GM18517 (cell line): Measurements from ENCODE around the gene ARMC12.
A peak's percentile ranks its signal among the peaks of the same experiment; 100 is the strongest.
"Not testable (repeated sequence)": the region's sequence is repeated elsewhere in the genome, so short reads cannot be mapped to it uniquely, and the experiment has no call there.

Experiments
- ATAC-seq: cut with Tn5 transposase; IDR thresholded peaks from one replicate; pipeline ENCODE4 v1.9.1; 2021; ENCODE audit warnings: mild to moderate bottlenecking, moderate library complexity; ENCODE audit not compliant: unreplicated experiment

The ARMC12 gene, protein sequence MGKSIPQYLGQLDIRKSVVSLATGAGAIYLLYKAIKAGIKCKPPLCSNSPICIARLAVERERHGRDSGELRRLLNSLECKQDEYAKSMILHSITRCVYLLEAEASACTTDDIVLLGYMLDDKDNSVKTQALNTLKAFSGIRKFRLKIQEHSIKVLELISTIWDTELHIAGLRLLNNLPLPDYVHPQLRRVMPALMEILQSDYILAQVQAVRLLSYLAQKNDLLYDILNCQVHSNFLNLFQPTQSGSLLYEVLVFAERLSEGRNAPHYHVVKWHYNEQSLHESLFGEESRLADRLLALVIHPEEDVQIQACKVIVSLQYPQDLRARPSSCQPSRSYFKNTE

DNA sequence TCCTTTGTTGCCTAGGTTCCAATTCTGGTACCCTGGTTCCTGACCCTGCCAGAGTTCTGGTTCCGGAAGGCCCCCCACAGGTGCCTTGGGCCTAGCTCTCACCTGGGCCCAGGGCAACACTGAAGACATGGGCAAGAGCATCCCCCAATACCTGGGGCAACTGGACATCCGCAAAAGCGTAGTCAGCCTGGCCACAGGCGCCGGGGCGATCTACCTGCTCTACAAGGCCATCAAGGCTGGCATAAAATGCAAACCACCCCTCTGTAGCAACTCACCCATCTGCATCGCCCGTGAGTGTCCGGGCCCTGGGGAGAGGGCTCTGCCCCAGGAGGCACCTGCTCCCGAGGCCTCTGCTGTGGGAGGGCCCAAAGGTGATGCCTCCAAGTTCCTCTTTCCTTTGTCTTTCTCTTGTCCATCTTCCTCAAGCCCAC, at the start of gene ARMC12:
Gene ARMC12, plus strand, starts transcription at position 51 of the 431 bp plus-strand sequence. Its CDS starts 77 bp downstream, at position 128.
- ATAC-seq: no peak

DNA sequence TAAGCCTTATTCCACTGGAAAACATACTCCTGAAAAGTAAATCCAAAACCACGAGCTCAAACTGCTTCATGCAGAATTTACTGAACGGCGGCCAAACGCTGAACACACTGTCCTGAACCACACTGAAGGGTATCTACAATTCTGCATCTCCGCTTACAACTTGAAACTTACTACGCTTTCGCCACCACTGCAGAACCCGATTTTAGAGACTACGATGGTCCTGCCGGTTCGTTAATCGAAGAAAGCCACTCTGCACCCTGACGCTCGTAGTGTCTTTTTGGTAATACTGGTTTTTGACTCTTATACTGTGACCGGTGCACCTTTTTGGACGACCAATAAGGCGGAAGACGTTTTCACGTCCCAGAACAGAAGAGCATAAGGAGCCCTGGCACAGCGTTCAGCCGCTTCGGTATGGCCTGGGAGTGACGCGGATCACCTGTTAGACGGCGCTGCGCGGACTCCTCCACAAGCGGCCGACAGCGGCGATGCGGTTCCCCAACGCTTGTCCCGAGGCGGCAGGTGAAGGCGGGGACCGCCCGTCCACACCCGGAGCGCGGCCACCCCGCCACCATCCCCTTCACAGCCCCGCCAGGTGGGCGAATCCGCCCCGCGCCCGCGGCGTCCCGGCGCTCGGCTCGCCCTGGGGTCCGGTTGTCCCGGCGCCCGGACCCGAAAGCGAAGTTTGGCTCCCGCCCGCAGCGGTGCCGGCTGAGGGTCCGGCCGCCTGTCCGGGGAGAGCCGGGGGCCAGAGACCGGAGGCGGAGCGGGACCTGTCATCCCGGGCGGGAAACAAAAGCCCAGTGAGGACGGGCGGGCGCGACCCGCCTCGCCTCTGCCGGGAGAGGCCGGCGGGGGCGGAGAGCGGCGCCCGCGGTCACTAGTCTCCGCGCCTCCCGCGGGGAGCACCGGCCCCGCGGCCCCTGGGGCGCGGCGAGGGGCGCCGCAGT, 48.9 kb upstream of the ARMC12 start:
- ATAC-seq: peak; percentile 35

- peak; percentile 75 for ATAC-seq
These were observed 48.1 kb upstream of the ARMC12 start, which contains the start of gene FKBP5 for GRCh38 chr6:35688605-35689322. Gene FKBP5 (minus strand): TSS chr6:35688915. CDS start chr6:35642824, 46,091 bp downstream.

- not testable (repeated sequence) for ATAC-seq
These were observed 46.8 kb upstream of the ARMC12 start for GRCh38 chr6:35690006-35690405.

- no peak for ATAC-seq
These were observed 46.3 kb upstream of the ARMC12 start for GRCh38 chr6:35690484-35690883.

DNA sequence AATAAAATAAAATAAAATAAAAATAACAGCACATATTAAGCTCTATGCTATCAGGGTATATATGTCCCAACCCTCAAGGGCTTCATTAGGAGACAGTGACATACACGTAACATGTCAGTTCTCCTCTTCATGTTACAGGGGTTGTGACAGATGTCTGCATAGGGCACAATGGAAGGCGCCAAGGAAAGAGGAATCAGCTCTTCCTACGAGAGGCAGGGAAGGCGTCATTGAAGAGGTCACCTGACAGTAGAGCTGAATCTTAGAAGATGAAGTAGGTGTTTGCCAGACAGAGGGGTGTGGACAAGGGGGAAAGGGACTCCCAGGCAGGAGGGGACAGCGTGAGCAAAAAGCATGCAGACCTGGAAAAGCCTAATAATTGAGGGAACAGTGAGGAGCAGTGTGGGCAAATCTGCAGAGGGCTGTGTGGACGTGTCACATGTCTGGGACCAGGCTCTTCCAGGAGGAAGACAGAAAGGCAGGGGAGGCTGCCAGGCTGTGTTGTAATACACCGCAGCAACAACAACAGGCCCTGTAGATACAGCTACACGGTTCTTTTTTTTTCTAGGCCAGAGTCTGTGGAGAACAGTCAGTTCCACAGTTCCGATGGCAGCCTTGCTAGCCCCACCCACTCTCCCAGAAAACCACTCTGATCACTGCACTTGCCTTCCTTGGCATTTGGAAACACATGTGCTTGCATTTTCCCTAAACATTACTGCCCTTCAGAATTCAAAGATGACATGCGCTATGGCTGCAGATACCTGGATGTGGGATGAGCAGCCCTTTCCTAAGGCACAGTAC, 45.6 kb upstream of the ARMC12 start:
- ATAC-seq: no peak

GRCh38 chr6:35694462-35694861, 42.4 kb upstream of the ARMC12 start:
- ATAC-seq: no peak

DNA sequence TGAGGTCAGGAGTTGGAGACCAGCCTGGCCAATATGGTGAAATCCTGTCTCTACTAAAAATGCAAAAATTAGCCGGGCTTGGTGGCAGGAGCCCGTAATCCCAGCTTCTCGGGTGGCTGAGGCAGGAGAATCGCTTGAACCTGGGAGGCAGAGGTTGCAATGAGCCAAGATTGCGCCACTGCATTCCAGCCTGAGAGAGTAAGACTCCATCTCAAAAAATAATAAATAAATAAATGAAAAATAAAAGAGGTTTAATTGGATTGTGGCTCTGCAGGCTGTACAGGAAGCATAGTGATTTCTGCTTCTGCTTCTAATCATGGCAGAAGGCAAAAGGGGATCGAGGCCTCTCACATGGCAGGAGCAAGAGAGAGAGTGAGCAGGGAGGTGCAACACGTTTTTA, 38.4 kb upstream of the ARMC12 start:
- ATAC-seq: not testable (repeated sequence)

DNA sequence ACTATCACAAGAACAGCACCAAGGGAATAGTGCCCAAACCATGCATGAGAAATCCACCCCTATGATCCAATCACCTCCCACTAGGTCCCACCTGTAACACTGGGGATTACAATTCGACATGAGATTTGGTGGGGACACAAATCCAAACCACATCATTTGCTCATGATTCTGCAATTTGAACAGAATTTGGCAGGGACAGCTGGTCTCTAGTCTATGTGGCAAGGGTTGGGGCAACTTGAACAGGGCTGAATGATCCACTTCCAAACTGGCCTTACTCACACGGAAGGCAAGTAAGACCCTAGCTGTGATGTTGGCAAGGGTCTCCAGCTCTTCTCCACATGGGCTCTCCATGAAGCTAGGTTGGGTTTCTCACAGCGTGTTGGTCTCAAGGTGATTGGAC, 38.0 kb upstream of the ARMC12 start:
- no peak for ATAC-seq

GRCh38 chr6:35703554-35703953, 33.3 kb upstream of the ARMC12 start:
- ATAC-seq: no peak

GRCh38 chr6:35706468-35706867, 30.4 kb upstream of the ARMC12 start:
- ATAC-seq: no peak

- no peak for ATAC-seq
These were observed 29.0 kb upstream of the ARMC12 start for GRCh38 chr6:35707714-35708407.

DNA sequence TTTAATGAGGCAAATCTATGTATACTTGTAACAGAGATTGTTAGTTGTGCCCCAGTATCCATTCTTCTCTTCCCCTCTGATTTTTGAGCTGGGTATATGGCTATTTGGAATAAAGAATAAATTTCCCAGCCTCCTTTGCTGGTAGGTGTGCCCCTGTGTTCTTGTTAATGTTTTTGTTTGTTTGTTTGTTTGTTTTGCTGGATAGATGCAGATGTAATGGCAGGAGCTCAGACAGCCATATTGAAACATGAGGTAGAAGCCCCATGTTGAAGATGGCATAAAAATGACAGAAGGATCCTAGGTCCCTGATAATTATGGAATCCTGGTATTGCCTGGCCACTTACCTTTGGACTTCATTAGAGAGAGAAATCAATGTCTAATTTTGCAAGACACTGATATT, 28.2 kb upstream of the ARMC12 start:
- no peak for ATAC-seq

DNA sequence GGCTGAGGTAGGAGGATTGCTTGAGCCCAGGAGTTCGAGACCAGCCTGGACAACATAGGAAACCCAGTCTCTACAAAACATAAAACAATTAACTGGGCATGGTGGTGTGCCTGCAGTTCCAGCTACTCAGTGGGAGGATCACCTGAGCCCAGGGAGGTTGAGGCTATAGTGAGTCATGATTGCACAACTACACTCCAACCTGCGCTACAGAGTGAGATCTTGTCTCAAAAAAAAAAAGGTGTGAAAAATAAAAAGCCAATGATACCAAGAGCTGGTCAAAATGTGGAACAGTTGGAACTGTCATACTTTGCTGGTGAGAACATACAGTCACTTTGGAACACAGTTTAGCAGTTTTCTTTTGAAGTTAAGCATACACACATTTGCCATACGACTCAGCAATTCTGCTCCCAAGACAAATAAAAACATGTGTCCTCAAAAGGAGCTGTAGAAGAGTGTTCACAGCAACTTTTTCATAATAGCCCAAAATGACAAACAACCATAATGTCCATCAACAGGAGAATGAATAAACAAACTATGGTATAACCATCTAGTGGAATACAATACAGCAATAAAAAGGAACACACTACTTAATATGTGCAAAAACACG, 26.5 kb upstream of the ARMC12 start:
- ATAC-seq: no peak

DNA sequence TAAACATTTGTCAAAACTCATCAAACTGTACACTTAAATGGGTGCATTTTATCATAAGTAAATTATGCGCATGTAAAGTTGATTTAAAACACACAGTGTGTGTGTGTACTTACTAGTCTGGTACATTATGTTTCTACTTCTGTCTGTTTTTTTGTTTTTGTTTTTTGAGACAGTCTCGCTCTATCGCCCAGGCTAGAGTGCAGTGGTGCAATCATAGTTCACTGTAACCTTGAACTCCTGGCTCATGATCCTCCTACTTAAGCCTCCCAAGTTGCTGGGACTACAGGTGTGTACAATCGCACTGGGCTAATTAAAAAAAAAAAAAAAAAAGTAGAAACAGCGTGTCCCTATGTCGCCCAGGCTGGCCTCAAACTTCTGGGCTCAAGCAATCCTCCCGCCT, 25.1 kb upstream of the ARMC12 start:
- ATAC-seq: no peak

DNA sequence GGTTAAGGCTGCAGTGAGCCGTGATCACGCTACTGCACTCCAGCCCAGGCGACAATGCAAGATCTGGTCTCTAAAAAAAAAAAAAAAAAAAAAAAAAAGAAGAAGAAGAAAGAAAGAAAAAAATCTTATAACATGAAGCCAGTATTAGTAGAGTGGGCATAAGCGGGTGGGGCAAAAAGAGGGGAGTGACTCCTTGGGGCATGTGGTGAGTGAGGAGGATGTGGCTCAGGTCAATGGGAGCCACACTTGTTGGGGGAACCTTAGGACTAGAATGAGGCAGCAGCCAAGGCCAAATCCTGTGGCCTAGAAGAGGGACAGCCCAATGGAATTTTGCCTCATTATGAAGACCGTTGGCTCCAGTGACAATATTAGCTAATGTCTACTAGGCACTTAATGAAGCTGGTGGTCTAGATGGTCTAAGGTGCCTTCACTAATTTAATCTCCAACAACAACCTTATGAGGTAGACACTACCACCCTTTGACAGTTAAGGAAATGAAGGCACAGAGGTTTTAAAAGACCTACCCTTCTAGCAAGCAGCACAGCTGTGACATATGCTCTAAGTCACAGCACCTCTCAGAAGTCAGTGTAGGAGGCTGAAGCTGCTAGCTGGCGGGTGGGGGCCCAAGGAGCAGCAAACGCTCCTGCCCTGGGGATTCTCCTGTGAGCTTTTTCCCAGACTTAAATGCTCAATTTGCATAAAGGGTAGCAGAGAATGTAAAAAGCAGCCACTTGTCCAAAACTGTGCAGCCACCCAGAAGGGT, 23.6 kb upstream of the ARMC12 start:
- ATAC-seq: no peak

- no peak for ATAC-seq
These were observed 20.0 kb upstream of the ARMC12 start for GRCh38 chr6:35716798-35717197.
